ENCODE results near the gene ZIK1. TPM values are rescaled to one million over a fixed set of nuclear protein-coding genes. Genes with fewer than 3 reads are reported as not detected.

The ZIK1 gene
- total RNA-seq = 1 to 10 TPM; 2.5 to 3.2 TPM

GRCh38 chr19:57583521-57584416 lies at the start of gene ZIK1:
TSS of gene ZIK1 (plus strand) at chr19:57584145. CDS start at chr19:57584357, 212 bp downstream.
- Mint-ChIP-seq H3K27me3 (no peaks in the 10 kb centered on the region), H3K27ac (peak within 1 kb of the TSS; percentile 85), H3K9me3 (peaks cover 21% of the 10 kb centered on the region), H3K4me3 (peak within 1 kb of the TSS; percentile 92), H3K36me3 (ENCODE audit: low read depth) (peaks cover 35% of the 10 kb centered on the region), H3K4me1 (no peaks in the 10 kb centered on the region)
- ATAC-seq (replicated peaks) = peak; percentile 91

- H3K27me3 Mint-ChIP-seq = no peaks in the 10 kb centered on the region
- no peak for ATAC-seq (replicated peaks)
- peaks cover 100% of the 10 kb centered on the region for H3K36me3 Mint-ChIP-seq (ENCODE audit: low read depth)
- H3K4me3 Mint-ChIP-seq = no peak overlapping the region
- no peaks in the 10 kb centered on the region for H3K4me1 Mint-ChIP-seq
- H3K27ac Mint-ChIP-seq = no peak overlapping the region
- H3K9me3 Mint-ChIP-seq = peaks cover 55% of the 10 kb centered on the region
Measured at GRCh38 chr19:57537953-57538547, 45.9 kb upstream of the ZIK1 start.

GRCh38 chr19:57546513-57546912 lies 37.4 kb upstream of the ZIK1 start:
- no peak overlapping the region for H3K4me3 Mint-ChIP-seq
- ATAC-seq (replicated peaks) = no peak
- H3K27me3 Mint-ChIP-seq = no peaks in the 10 kb centered on the region
- peaks cover 49% of the 10 kb centered on the region for H3K9me3 Mint-ChIP-seq
- H3K27ac Mint-ChIP-seq = no peak overlapping the region
- H3K4me1 Mint-ChIP-seq = no peaks in the 10 kb centered on the region
- H3K36me3 Mint-ChIP-seq (ENCODE audit: low read depth) = peaks cover 95% of the 10 kb centered on the region

- Mint-ChIP-seq H3K27ac (no peak overlapping the region), H3K27me3 (no peaks in the 10 kb centered on the region), H3K36me3 (ENCODE audit: low read depth) (peaks cover 90% of the 10 kb centered on the region), H3K4me1 (peaks cover 2% of the 10 kb centered on the region), H3K9me3 (peaks cover 39% of the 10 kb centered on the region), H3K4me3 (no peak overlapping the region)
- no peak for ATAC-seq (replicated peaks)
Measured at GRCh38 chr19:57552432-57552831, 31.5 kb upstream of the ZIK1 start.

- H3K36me3 Mint-ChIP-seq (ENCODE audit: low read depth) = peaks cover 44% of the 10 kb centered on the region
- H3K4me1 Mint-ChIP-seq = peaks cover 23% of the 10 kb centered on the region
- no peaks in the 10 kb centered on the region for H3K27me3 Mint-ChIP-seq
- H3K9me3 Mint-ChIP-seq = peaks cover 15% of the 10 kb centered on the region
- H3K4me3 Mint-ChIP-seq = peak overlapping the region; percentile 93
- peak overlapping the region; percentile 94 for H3K27ac Mint-ChIP-seq
- ATAC-seq (replicated peaks) = no peak
Measured at GRCh38 chr19:57557659-57558058, 26.3 kb upstream of the ZIK1 start.

GRCh38 chr19:57558525-57558924 lies 25.4 kb upstream of the ZIK1 start:
- H3K27ac Mint-ChIP-seq = peak overlapping the region; percentile 94
- peaks cover 35% of the 10 kb centered on the region for H3K36me3 Mint-ChIP-seq (ENCODE audit: low read depth)
- H3K27me3 Mint-ChIP-seq = no peaks in the 10 kb centered on the region
- ATAC-seq (replicated peaks) = no peak
- peaks cover 14% of the 10 kb centered on the region for H3K9me3 Mint-ChIP-seq
- H3K4me1 Mint-ChIP-seq = peaks cover 23% of the 10 kb centered on the region
- peak overlapping the region; percentile 93 for H3K4me3 Mint-ChIP-seq

- Mint-ChIP-seq H3K27ac (peak overlapping the region; percentile 94), H3K9me3 (peaks cover 17% of the 10 kb centered on the region), H3K4me1 (peaks cover 23% of the 10 kb centered on the region), H3K4me3 (peak overlapping the region; percentile 93), H3K36me3 (ENCODE audit: low read depth) (peaks cover 30% of the 10 kb centered on the region), H3K27me3 (no peaks in the 10 kb centered on the region)
- peak; percentile 37 for ATAC-seq (replicated peaks)
Measured at GRCh38 chr19:57559008-57559403, 24.9 kb upstream of the ZIK1 start.

GRCh38 chr19:57559404-57560025 lies 24.4 kb upstream of the ZIK1 start, which contains the start of gene ZNF550:
TSS of gene ZNF550 (minus strand) at chr19:57559863. CDS start at chr19:57559682, 181 bp downstream.
- H3K27ac Mint-ChIP-seq = peak within 1 kb of the TSS; percentile 94
- H3K27me3 Mint-ChIP-seq = no peaks in the 10 kb centered on the region
- peak within 1 kb of the TSS; percentile 93 for H3K4me3 Mint-ChIP-seq
- H3K4me1 Mint-ChIP-seq = peaks cover 23% of the 10 kb centered on the region
- peaks cover 25% of the 10 kb centered on the region for H3K36me3 Mint-ChIP-seq (ENCODE audit: low read depth)
- H3K9me3 Mint-ChIP-seq = peaks cover 17% of the 10 kb centered on the region
- ATAC-seq (replicated peaks) = peak; percentile 100

GRCh38 chr19:57560049-57560491 lies 23.9 kb upstream of the ZIK1 start:
- peak overlapping the region; percentile 93 for H3K4me3 Mint-ChIP-seq
- peaks cover 23% of the 10 kb centered on the region for H3K4me1 Mint-ChIP-seq
- peaks cover 20% of the 10 kb centered on the region for H3K36me3 Mint-ChIP-seq (ENCODE audit: low read depth)
- peaks cover 15% of the 10 kb centered on the region for H3K9me3 Mint-ChIP-seq
- no peaks in the 10 kb centered on the region for H3K27me3 Mint-ChIP-seq
- peak; percentile 6 for ATAC-seq (replicated peaks)
- H3K27ac Mint-ChIP-seq = peak overlapping the region; percentile 94

GRCh38 chr19:57563547-57563946 lies 20.4 kb upstream of the ZIK1 start:
- Mint-ChIP-seq H3K27me3 (peaks cover 3% of the 10 kb centered on the region), H3K36me3 (ENCODE audit: low read depth) (peaks cover 6% of the 10 kb centered on the region), H3K27ac (no peak overlapping the region), H3K9me3 (peaks cover 34% of the 10 kb centered on the region), H3K4me1 (peaks cover 10% of the 10 kb centered on the region), H3K4me3 (no peak overlapping the region)
- no peak for ATAC-seq (replicated peaks)

- ATAC-seq (replicated peaks) = no peak
- no peaks in the 10 kb centered on the region for H3K4me1 Mint-ChIP-seq
- peaks cover 39% of the 10 kb centered on the region for H3K9me3 Mint-ChIP-seq
- H3K27me3 Mint-ChIP-seq = peaks cover 3% of the 10 kb centered on the region
- H3K27ac Mint-ChIP-seq = no peak overlapping the region
- H3K36me3 Mint-ChIP-seq (ENCODE audit: low read depth) = no peaks in the 10 kb centered on the region
- no peak overlapping the region for H3K4me3 Mint-ChIP-seq
Measured at GRCh38 chr19:57566396-57567265, 17.3 kb upstream of the ZIK1 start.

- no peak for ATAC-seq (replicated peaks)
- Mint-ChIP-seq H3K4me3 (no peak overlapping the region), H3K36me3 (ENCODE audit: low read depth) (peaks cover 38% of the 10 kb centered on the region), H3K27me3 (peaks cover 1% of the 10 kb centered on the region), H3K27ac (no peak overlapping the region), H3K9me3 (peaks cover 33% of the 10 kb centered on the region), H3K4me1 (no peaks in the 10 kb centered on the region)
Measured at GRCh38 chr19:57570707-57571106, 13.2 kb upstream of the ZIK1 start.

- Mint-ChIP-seq H3K27me3 (no peaks in the 10 kb centered on the region), H3K27ac (no peak overlapping the region), H3K36me3 (ENCODE audit: low read depth) (peaks cover 56% of the 10 kb centered on the region), H3K9me3 (peaks cover 30% of the 10 kb centered on the region), H3K4me1 (peaks cover 6% of the 10 kb centered on the region), H3K4me3 (no peak overlapping the region)
- no peak for ATAC-seq (replicated peaks)
Measured at GRCh38 chr19:57572415-57572947, 11.5 kb upstream of the ZIK1 start.

Measured in activated T-helper 17 cell treated with anti-CD3 and anti-CD28 coated beads, Interleukin-2, amount 50 U/mL, for 72 hours (primary cell).